GM12873 (cell line): ENCODE data around the gene TP53TG3.
"Not testable (repeated sequence)": the region's sequence is repeated elsewhere in the genome, so short reads cannot be mapped to it uniquely, and the experiment has no call there.

Experiments
- TF ChIP-seq, protein P1 (sequence below): IDR thresholded peaks from 2 replicates; pipeline ENCODE4 v1.5.1; 2012; ENCODE audit warnings: low read depth, mild to moderate bottlenecking, moderate library complexity, low read length, control low read depth; ENCODE audit not compliant: insufficient read depth; ENCODE audit errors: missing control alignments

The TP53TG3 gene

DNA sequence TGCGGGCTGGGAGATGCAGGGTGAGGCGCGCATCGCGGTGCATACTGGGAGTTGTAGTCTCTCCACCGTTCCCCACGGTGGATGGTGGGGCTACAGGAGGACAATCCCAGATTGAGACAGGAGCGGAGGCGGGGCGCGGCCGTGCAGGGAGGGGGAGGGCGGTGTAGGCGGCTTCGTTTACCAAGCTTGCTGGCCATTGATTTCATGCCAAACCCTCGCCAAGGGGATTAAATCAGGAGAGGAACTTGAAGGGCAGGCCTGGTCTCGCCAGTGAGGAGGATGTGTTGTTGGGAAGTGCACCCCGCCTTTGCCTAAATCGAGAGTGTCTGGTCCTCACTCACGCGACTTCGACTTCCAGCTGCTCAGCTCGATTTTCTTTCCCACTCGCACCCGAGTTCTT lies at the start of gene TP53TG3:
TSS of gene TP53TG3 (minus strand) at position 101 of the 400 bp plus-strand sequence. CDS start at position 33, 68 bp downstream.
- TF ChIP-seq, protein P1, sequence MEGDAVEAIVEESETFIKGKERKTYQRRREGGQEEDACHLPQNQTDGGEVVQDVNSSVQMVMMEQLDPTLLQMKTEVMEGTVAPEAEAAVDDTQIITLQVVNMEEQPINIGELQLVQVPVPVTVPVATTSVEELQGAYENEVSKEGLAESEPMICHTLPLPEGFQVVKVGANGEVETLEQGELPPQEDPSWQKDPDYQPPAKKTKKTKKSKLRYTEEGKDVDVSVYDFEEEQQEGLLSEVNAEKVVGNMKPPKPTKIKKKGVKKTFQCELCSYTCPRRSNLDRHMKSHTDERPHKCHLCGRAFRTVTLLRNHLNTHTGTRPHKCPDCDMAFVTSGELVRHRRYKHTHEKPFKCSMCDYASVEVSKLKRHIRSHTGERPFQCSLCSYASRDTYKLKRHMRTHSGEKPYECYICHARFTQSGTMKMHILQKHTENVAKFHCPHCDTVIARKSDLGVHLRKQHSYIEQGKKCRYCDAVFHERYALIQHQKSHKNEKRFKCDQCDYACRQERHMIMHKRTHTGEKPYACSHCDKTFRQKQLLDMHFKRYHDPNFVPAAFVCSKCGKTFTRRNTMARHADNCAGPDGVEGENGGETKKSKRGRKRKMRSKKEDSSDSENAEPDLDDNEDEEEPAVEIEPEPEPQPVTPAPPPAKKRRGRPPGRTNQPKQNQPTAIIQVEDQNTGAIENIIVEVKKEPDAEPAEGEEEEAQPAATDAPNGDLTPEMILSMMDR, result not testable (repeated sequence)
